ENCODE results near the gene MALAT1. TPM values are rescaled to one million over a fixed set of nuclear protein-coding genes. Genes with fewer than 3 reads are reported as not detected.
"Not testable (repeated sequence)": the region's sequence is repeated elsewhere in the genome, so short reads cannot be mapped to it uniquely, and the experiment has no call there.

Gene MALAT1
- total and polyA plus RNA-seq, 2 of the 8 experiments (the other 6 are each of a cell fraction or from before 2014, with no cell fraction given) = 115 to 984 TPM

DNA sequence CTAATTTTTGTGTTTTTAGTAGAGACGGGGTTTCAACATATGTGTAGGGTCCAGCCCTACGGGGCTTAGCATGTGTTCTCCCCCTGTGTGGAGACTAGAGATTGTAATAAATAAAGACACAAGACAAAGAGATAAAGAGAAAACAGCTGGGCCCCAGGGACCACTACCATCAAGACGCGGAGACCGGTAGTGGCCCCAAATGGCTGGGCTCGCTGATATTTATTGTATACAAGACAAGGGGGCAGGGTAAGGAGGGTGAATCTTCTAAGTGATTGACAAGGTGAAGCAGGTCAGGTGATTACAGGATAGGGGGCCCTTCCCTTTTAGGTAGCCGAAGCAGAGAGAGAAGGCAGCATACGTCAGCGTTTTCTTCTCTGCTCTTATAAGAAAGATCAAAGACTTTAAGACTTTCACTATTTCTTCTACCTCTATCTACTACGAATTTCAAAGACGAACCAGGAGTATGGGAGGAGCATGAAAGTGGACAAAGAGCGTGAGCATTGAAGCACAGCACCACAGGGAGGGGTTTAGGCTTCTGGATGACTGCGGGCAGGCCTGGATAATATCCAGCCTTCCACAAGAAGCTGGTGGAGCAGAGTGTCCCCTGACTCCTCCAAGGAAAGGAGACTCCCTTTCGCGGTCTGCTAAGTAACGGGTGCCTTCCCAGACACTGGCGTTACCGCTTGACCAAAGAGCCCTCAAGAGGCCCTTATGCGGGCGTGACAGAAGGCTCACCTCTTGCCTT is 23.1 kb downstream of the MALAT1 start:
- not testable (repeated sequence) for H3K9me3 ChIP-seq (ENCODE audit: insufficient read depth in 2 of 2, low read depth in 1 of 2, low read length in 1 of 2); H2BK15ac ChIP-seq (ENCODE audit: low read length); H2BK5ac ChIP-seq (ENCODE audit: low read depth, low read length); H4K20me1 ChIP-seq (replicated peaks in 1 of 2; ENCODE audit: control insufficient read depth in 1 of 2, insufficient read depth in 2 of 2, low read length in 2 of 2); H4K91ac ChIP-seq (replicated peaks; ENCODE audit: insufficient read length, low read length); H3K4me3 ChIP-seq (ENCODE audit: extremely low read depth in 1 of 4, insufficient read depth in 2 of 4, low read depth in 3 of 4, low read length in 4 of 4); H3K4me2 ChIP-seq (ENCODE audit: insufficient read depth in 1 of 2, low read depth in 2 of 2, low read length in 2 of 2); H2BK120ac ChIP-seq (replicated peaks; ENCODE audit: low read depth, low read length); FAIRE-seq; H2AK5ac ChIP-seq (ENCODE audit: low read depth, low read length); H4K5ac ChIP-seq (ENCODE audit: insufficient read length, low read depth, low read length); H3K18ac ChIP-seq (ENCODE audit: extremely low read depth, low read length); H3K23ac ChIP-seq (ENCODE audit: insufficient read length); H3K79me1 ChIP-seq (ENCODE audit: low read depth, low read length); H3K36me3 ChIP-seq (ENCODE audit: control insufficient read depth in 2 of 4, insufficient read depth in 4 of 4, low read length in 3 of 4); H4K8ac ChIP-seq (ENCODE audit: extremely low read depth, insufficient read depth, low read length); H2BK12ac ChIP-seq (ENCODE audit: low read depth, low read length); H3K56ac ChIP-seq (replicated peaks; ENCODE audit: insufficient read length, low read depth, low read length); H2BK20ac ChIP-seq (ENCODE audit: low read length); H2AFZ ChIP-seq (ENCODE audit: low read length); H3K79me2 ChIP-seq (ENCODE audit: control insufficient read depth in 1 of 2, insufficient read depth in 2 of 2, low read length in 2 of 2); H3K4ac ChIP-seq (replicated peaks; ENCODE audit: insufficient read length, low read depth, low read length); H3K27ac ChIP-seq (ENCODE audit: low read depth, low read length); DNase-seq (ENCODE audit: low read depth in 1 of 2, low spot score in 2 of 2); H3K27me3 ChIP-seq (replicated peaks in 1 of 4; ENCODE audit: control insufficient read depth in 3 of 4, extremely low read depth in 1 of 4, insufficient read depth in 3 of 4, low read length in 3 of 4); H3K9ac ChIP-seq (replicated peaks in 1 of 4; ENCODE audit: extremely low read depth in 1 of 4, low read depth in 3 of 4, low read length in 3 of 4); H3K14ac ChIP-seq (ENCODE audit: insufficient read length)
- POLR2A ChIA-PET (ENCODE audit: partially characterized antibody) = interaction anchor here (0.8 to 28.1 kb wide), 3 partner anchors 9 to 222 kb away, joined by 3 to 1569 read pairs (median 3); partner anchors contain the start of gene MALAT1
- Histone ChIP-seq H3K4me1 (replicated peaks in 1 of 4; ENCODE audit: control insufficient read depth in 3 of 4, insufficient read depth in 4 of 4, low read length in 3 of 4) (peaks cover 0 to 14% (median 8%) of the 10 kb centered on the region in 4 experiments; a peak in 5 of 7 replicates), H3K23me2 (ENCODE audit: low read depth, low read length) (peaks cover 13% of the 10 kb centered on the region)
- WGBS, 2 experiments (ENCODE audit: extremely low coverage in 1 of 2, insufficient coverage in 1 of 2, insufficient read length in 1 of 2, insufficient replicate concordance in 2 of 2, low coverage in 1 of 2, low lambda C conversion rate in 2 of 2, missing lambda C conversion rate in 1 of 2) = 92% methylated on average over 20 of the region's 20 CpGs; no CpG with 5 or more reads in 1 of the 2 experiments
- CTCF ChIA-PET (ENCODE audit: partially characterized antibody) = interaction anchor here (0.6 to 1.1 kb wide), 4 partner anchors 9 to 797 kb away, joined by 3 to 7 read pairs (median 4); no protein-coding TSS in a partner anchor
